Effector CD8-positive, alpha-beta T cell (primary cell): ENCODE data around the gene ZNF629.

Experiments
- DNase-seq: peaks from one replicate; lab custom pipeline; 2025; lab: John Stamatoyannopoulos, UW

Gene ZNF629

GRCh38 chr16:30767767-30768465 lies 19.1 kb downstream of the ZNF629 start:
- DNase-seq, result no peak

GRCh38 chr16:30766933-30767284 lies 20.1 kb downstream of the ZNF629 start:
- no peak for DNase-seq

- DNase-seq, result no peak
Measured at GRCh38 chr16:30766206-30766932, 20.6 kb downstream of the ZNF629 start.

DNA sequence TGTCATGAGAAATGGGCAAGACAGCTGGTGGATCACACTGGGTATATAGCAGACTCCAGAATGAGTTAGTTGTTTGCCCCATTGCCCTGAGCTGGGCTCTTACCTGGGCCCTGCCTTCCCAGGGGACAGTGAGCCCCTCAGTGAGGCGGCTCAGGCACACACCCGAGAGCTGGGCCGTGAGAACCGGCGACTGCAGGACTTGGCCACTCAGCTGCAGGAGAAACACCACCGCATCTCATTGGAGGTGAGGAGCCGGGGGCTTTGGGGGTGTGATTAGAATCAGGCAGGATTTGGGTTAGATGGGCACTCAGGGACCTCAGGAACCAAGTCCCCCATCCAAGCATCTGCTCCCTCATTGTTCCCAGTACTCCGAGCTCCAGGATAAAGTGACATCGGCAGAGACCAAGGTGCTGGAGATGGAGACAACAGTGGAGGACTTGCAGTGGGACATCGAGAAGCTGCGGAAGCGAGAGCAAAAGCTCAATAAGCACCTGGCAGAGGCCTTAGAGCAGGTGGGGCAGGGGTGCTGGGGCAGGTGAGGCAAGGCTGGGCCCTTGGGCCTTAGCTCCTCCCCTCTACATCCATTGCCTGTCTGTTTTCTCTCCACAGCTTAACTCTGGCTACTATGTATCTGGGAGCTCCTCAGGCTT lies 22.1 kb downstream of the ZNF629 start:
- no peak for DNase-seq

GRCh38 chr16:30764086-30764485 lies 22.9 kb downstream of the ZNF629 start:
- DNase-seq, result no peak

GRCh38 chr16:30762991-30763725 lies 23.8 kb downstream of the ZNF629 start:
- DNase-seq, result no peak

GRCh38 chr16:30761928-30762902 lies 24.8 kb downstream of the ZNF629 start, which contains the start of the genes CFAP119 and RNF40:
Gene CFAP119 (minus strand): TSS chr16:30762062. CDS start chr16:30761748, 314 bp downstream.
Gene RNF40 (plus strand): TSS chr16:30762322. CDS start chr16:30762546, 224 bp downstream.
- DNase-seq, result peak; percentile 94

DNA sequence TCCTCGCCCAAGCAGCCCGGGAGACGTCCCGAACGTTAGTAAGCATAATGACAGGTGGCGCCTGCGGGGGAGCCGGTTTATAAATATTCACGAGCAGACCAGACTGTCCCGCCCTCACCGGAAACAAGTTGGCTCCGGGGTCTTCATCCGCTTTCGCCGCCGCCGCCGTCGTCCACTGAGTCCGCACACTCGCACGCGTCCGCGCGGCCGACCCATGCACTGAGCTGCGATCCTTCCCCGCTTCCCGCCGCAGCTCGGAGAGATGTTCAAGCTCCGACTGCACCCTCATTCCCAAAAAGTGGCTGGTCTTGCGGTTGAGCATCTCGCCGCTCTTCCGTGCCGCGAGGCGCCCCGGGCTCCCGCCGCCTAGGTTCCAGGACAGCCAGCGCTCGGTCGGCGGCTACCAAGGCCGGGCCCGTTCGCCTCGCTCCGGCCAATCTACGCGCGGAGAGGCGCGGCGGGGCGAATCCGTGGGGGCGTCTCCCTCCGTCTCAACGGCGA lies 25.5 kb downstream of the ZNF629 start:
- peak; percentile 21 for DNase-seq

- no peak for DNase-seq
Measured at GRCh38 chr16:30760577-30761426, 26.2 kb downstream of the ZNF629 start.

DNA sequence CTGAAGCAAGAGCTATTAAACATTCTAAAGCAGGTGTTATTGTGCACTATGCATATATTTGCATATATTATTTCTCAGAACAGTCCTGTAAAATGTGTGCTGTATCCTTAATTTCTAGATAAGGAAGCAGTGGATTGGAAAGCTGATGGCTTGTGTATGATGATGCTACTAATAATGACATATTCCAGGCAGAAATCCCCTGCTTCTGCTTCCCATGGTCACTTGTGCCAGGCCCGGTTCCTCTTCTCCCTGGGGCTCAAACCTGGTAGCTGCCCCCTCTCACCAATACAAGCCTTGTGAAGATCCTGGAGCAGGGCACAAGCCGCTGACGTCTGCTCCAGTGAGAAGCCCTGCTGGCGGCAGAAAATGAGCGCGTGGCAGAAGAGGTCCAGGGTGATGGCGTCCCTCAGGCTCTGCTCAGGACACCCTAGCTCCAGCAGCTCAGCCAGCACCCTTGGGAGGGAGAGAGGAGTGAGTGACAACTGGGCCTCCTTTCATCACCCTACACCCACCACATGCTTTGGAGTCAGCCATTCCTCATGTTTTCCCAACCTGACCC lies 26.9 kb downstream of the ZNF629 start:
- no peak for DNase-seq

GRCh38 chr16:30758988-30759491 lies 28.0 kb downstream of the ZNF629 start:
- DNase-seq, result no peak

DNA sequence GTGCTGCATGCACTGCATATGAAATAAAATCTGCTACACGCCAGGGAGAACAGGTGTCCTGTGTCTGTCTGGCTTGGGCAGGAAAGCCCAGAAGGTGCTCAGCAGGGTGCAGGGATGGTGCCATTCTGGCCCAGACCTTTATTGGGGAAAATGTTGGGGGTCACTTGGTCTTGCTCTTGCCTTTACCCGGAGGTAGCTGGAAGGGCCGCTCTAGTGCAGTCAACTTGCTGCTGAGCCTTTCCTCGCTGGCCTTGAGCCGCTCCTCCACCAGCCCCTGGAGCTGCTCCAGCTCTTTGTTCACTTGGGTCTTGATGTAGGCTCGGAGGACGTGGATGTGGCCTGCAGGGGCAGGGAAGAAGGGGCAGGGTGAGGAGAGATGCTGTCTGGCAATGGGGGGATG lies 29.7 kb downstream of the ZNF629 start:
- DNase-seq, result no peak

DNA sequence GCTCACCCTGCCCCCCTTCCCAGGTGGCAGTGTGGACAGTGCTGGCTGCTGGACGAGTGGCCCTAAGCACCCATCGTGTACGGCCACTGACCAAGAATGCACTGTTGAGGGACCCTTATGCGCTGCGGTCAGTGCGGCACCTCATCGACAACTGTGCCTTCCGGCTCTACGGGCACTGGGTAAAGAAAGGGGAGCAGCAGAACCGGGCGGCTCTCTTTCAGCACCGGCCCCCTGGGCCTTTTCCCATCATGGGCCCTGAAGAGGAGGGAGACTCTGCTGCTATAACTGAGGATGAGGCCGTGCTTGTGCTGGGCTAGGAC lies 30.3 kb downstream of the ZNF629 start:
- no peak for DNase-seq

DNA sequence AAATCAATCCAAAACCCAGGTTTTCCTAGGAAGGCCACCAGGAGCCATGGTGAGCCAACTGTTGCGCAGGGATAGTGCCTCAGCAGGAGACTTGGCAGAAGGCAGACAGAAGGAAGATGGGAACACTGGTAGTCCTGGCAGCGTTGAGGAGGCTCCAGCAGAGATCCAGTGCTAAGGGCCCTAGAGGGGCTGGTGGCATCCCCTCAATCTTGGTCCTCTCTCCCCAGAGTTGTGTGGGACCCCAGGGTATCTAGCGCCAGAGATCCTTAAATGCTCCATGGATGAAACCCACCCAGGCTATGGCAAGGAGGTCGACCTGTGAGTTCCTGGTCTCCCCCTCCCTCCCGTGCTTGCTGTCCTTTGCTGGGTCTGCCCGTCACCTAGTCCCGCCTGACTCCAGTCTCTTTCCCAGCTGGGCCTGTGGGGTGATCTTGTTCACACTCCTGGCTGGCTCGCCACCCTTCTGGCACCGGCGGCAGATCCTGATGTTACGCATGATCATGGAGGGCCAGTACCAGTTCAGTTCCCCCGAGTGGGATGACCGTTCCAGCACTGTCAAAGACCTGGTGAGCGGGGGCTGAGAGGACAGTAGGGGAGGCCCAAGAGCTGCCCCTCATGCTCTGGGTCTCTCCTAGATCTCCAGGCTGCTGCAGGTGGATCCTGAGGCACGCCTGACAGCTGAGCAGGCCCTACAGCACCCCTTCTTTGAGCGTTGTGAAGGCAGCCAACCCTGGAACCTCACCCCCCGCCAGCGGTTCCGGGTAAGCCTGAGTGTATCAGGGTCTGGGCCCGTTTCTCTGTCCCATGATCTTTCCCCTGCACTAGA lies 30.8 kb downstream of the ZNF629 start:
- no peak for DNase-seq

DNA sequence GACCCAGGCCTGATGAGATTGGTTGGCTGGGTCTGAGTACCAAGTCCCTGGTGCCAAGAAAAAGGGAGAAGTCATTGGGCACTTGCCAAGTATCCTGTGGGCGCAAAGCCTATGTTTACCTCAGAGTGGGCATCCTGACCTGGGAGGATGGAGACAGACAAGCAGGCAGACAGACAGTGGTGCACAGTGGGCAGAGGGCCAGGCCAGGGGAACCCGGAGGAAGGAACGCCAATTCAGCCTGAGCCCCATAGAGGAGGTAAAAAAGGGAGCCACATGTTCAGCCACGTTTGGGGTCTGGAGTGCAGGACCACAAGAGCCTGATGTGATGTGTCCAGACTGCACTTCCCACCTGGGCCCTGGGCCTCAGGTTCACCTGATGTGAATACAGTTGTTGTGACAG lies 33.4 kb downstream of the ZNF629 start:
- no peak for DNase-seq

DNA sequence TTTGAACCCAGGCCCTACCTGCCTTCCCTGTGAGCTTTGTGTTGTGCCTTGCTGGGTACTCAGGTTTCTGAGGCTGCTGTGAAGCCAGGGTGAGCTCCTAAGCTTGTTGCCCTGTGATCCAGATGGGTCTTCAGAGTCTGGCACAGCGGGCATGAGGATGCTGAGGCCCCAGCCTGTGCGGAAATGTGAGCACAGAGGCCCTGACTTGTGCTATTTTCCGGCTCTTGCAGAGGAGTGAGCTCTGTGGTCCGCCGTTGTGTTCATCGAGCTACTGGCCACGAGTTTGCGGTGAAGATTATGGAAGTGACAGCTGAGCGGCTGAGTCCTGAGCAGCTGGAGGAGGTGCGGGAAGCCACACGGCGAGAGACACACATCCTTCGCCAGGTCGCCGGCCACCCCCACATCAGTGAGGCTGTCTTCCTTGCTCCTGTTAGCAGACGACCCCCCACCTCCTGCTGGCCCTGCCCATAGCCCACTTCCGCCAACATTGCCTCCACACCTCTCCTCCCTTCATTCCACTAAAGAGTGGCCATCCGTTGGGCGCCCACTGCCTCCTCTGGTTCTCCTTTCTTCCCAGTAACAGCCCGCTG lies 36.0 kb downstream of the ZNF629 start:
- no peak for DNase-seq

GRCh38 chr16:30750201-30750600 lies 36.8 kb downstream of the ZNF629 start:
- no peak for DNase-seq
